ENCODE measurements around the gene ZNF195. TPM values are rescaled to one million over a fixed set of nuclear protein-coding genes. Genes with fewer than 3 reads are reported as not detected.

The ZNF195 gene
- total and polyA plus RNA-seq, 2 of the 8 experiments (the other 6 are each of a cell fraction or from before 2014, with no cell fraction given): 23.9 to 88.6 TPM

- CTCF ChIA-PET (ENCODE audit: partially characterized antibody): interaction anchor here (1.2 to 1.6 kb wide), 2 partner anchors 14 to 28 kb away, joined by 4 to 6 read pairs; no protein-coding TSS in a partner anchor
- no peak overlapping the region for H3K4me2 ChIP-seq (ENCODE audit: insufficient read depth in 1 of 2, low read depth in 2 of 2, low read length in 2 of 2)
- H4K8ac ChIP-seq (ENCODE audit: extremely low read depth, insufficient read depth, low read length): no peak overlapping the region
- no peak overlapping the region for H2BK20ac ChIP-seq (ENCODE audit: low read length)
- H2AK5ac ChIP-seq (ENCODE audit: low read depth, low read length): no peak overlapping the region
- H3K23ac ChIP-seq (ENCODE audit: insufficient read length): no peak overlapping the region
- H4K20me1 ChIP-seq (replicated peaks in 1 of 2; ENCODE audit: control insufficient read depth in 1 of 2, insufficient read depth in 2 of 2, low read length in 2 of 2): peaks cover 11 to 14% of the 10 kb centered on the region in 2 experiments
- H3K4me3 ChIP-seq (ENCODE audit: extremely low read depth in 1 of 4, insufficient read depth in 2 of 4, low read depth in 3 of 4, low read length in 4 of 4): no peak overlapping the region
- peaks cover 6 to 11% of the 10 kb centered on the region in 2 experiments; a peak in 3 of 4 replicates for H3K9me3 ChIP-seq (ENCODE audit: insufficient read depth in 2 of 2, low read depth in 1 of 2, low read length in 1 of 2)
- no peak overlapping the region for H3K56ac ChIP-seq (replicated peaks; ENCODE audit: insufficient read length, low read depth, low read length)
- H2BK12ac ChIP-seq (ENCODE audit: low read depth, low read length): no peak overlapping the region
- no peaks in the 10 kb centered on the region for H3K23me2 ChIP-seq (ENCODE audit: low read depth, low read length)
- peaks cover 2% of the 10 kb centered on the region for H3K79me1 ChIP-seq (ENCODE audit: low read depth, low read length)
- no peak overlapping the region for H2AFZ ChIP-seq (ENCODE audit: low read length)
- no peak for FAIRE-seq
- H3K14ac ChIP-seq (ENCODE audit: insufficient read length): no peak overlapping the region
- no peak overlapping the region for H3K4ac ChIP-seq (replicated peaks; ENCODE audit: insufficient read length, low read depth, low read length)
- no peak overlapping the region for H2BK120ac ChIP-seq (replicated peaks; ENCODE audit: low read depth, low read length)
- H4K5ac ChIP-seq (ENCODE audit: insufficient read length, low read depth, low read length): no peak overlapping the region
- POLR2A ChIA-PET (ENCODE audit: partially characterized antibody): interaction anchor here (0.8 to 18.0 kb wide), 5 partner anchors 11 to 28 kb away, joined by 4 to 233 read pairs (median 5); partner anchors contain the start of gene ZNF195
- no peak for DNase-seq (ENCODE audit: low read depth in 1 of 2, low spot score in 2 of 2)
- H3K36me3 ChIP-seq (ENCODE audit: control insufficient read depth in 2 of 4, insufficient read depth in 4 of 4, low read length in 3 of 4): peaks cover 35 to 92% (median 73%) of the 10 kb centered on the region in 4 experiments
- H3K27me3 ChIP-seq (replicated peaks in 1 of 4; ENCODE audit: control insufficient read depth in 3 of 4, extremely low read depth in 1 of 4, insufficient read depth in 3 of 4, low read length in 3 of 4): peaks cover 0 to 1% (median 0%) of the 10 kb centered on the region in 4 experiments; a peak in 1 of 7 replicates
- H3K9ac ChIP-seq (replicated peaks in 1 of 4; ENCODE audit: extremely low read depth in 1 of 4, low read depth in 3 of 4, low read length in 3 of 4): no peak overlapping the region
- no peak overlapping the region for H3K27ac ChIP-seq (ENCODE audit: low read depth, low read length)
- TF ChIP-seq KDM1A (IDR thresholded peaks at IDR 0.05; ENCODE audit: borderline replicate concordance, low read length) (no peak), GABPA (IDR thresholded peaks at IDR 0.05; ENCODE audit: borderline replicate concordance, insufficient read depth, low read length) (no peak), CHD2 (IDR thresholded peaks at IDR 0.05; ENCODE audit: low read length) (no peak), ASH2L (IDR thresholded peaks at IDR 0.05; ENCODE audit: low read length) (no peak), RNF2 (IDR thresholded peaks at IDR 0.05; ENCODE audit: borderline replicate concordance, low read depth, low read length, missing control alignments, poor library complexity, severe bottlenecking) (no peak), KDM5A (IDR thresholded peaks at IDR 0.05; ENCODE audit: low read length) (no peak), POU5F1 (IDR thresholded peaks at IDR 0.05; ENCODE audit: low read depth, low read length) (no peak), BRCA1 (IDR thresholded peaks at IDR 0.05; ENCODE audit: low read depth, low read length) (no peak), CEBPB (IDR thresholded peaks at IDR 0.05; ENCODE audit: low read depth, low read length) (no peak), ATF3 (IDR thresholded peaks at IDR 0.05; ENCODE audit: insufficient read depth, low read depth, low read length) (no peak), POLR2A (IDR thresholded peaks at IDR 0.05; ENCODE audit: control extremely low read depth in 1 of 2, low read depth in 2 of 2, low read length in 2 of 2) (no peak), YY1 (IDR thresholded peaks at IDR 0.05; ENCODE audit: low read depth, low read length) (no peak), EGR1 (IDR thresholded peaks at IDR 0.05; ENCODE audit: borderline replicate concordance, low read depth, low read length) (no peak)
- no peak overlapping the region for H2BK15ac ChIP-seq (ENCODE audit: low read length)
- peaks cover 0 to 2% (median 0%) of the 10 kb centered on the region in 4 experiments; a peak in 2 of 7 replicates for H3K4me1 ChIP-seq (replicated peaks in 1 of 4; ENCODE audit: control insufficient read depth in 3 of 4, insufficient read depth in 4 of 4, low read length in 3 of 4)
- H2BK5ac ChIP-seq (ENCODE audit: low read depth, low read length): no peak overlapping the region
- WGBS, 2 experiments (ENCODE audit: extremely low coverage in 1 of 2, insufficient coverage in 1 of 2, insufficient read length in 1 of 2, insufficient replicate concordance in 2 of 2, low coverage in 1 of 2, low lambda C conversion rate in 2 of 2, missing lambda C conversion rate in 1 of 2): 87% methylated on average over 6 of the region's 6 CpGs; no CpG with 5 or more reads in 1 of the 2 experiments
- H3K18ac ChIP-seq (ENCODE audit: extremely low read depth, low read length): no peak overlapping the region
- H3K79me2 ChIP-seq (ENCODE audit: control insufficient read depth in 1 of 2, insufficient read depth in 2 of 2, low read length in 2 of 2): peaks cover 11 to 95% of the 10 kb centered on the region in 2 experiments
- H4K91ac ChIP-seq (replicated peaks; ENCODE audit: insufficient read length, low read length): no peak overlapping the region
Observed at GRCh38 chr11:3369366-3369765, 9.6 kb downstream of the ZNF195 start.

All from H1 (cell line).